ENCODE results near the gene KMT2C.

Gene KMT2C

GRCh38 chr7:152176797-152177196 is 259.0 kb downstream of the KMT2C start:
- Histone ChIP-seq H3K9ac (ENCODE audit: low read length) (no peak overlapping the region), H3K4me2 (ENCODE audit: low read depth, low read length, poor library complexity, severe bottlenecking) (no peak overlapping the region), H3K27me3 (ENCODE audit: low read length) (no peaks in the 10 kb centered on the region), H3K9me3 (ENCODE audit: insufficient read depth, low read length) (no peaks in the 10 kb centered on the region), H2AFZ (ENCODE audit: low read depth, low read length, severe bottlenecking) (no peak overlapping the region), H4K20me1 (ENCODE audit: low read depth, low read length) (no peaks in the 10 kb centered on the region), H3K9me2 (replicated peaks; ENCODE audit: insufficient read depth, low read length) (no peaks in the 10 kb centered on the region), H3F3A (ENCODE audit: insufficient read depth) (peaks cover 6% of the 10 kb centered on the region; the same call in 1 of the 2 replicates), H3K27ac (ENCODE audit: low read depth, low read length) (no peak overlapping the region), H3K4me3 (ENCODE audit: insufficient read depth, low read length, poor library complexity, severe bottlenecking) (no peak overlapping the region), H3K79me2 (ENCODE audit: insufficient read depth, low read length) (no peaks in the 10 kb centered on the region), H3K36me3 (ENCODE audit: low read length) (peaks cover 46% of the 10 kb centered on the region)
- TF ChIP-seq CTCF (IDR thresholded peaks at IDR 0.05; ENCODE audit: insufficient read depth, low read length, poor library complexity, severe bottlenecking) (no peak), EZH2phosphoT487 (conservative IDR thresholded peaks at IDR 0.05; ENCODE audit: low read length) (no peak)

GRCh38 chr7:152173372-152174070 is 262.3 kb downstream of the KMT2C start:
- peaks cover 47% of the 10 kb centered on the region for H3K36me3 ChIP-seq (ENCODE audit: low read length)

GRCh38 chr7:152162287-152162686 is 273.5 kb downstream of the KMT2C start:
- no peak for TF ChIP-seq CTCF (IDR thresholded peaks at IDR 0.05; ENCODE audit: insufficient read depth, low read length, poor library complexity, severe bottlenecking)
- TF ChIP-seq EZH2phosphoT487 (conservative IDR thresholded peaks at IDR 0.05; ENCODE audit: low read length): no peak
- Histone ChIP-seq H3F3A (ENCODE audit: insufficient read depth) (peaks cover 19% of the 10 kb centered on the region), H4K20me1 (ENCODE audit: low read depth, low read length) (0 out of 2 replicates have a peak, but pooled peaks cover 6% of the 10 kb centered on the region), H3K36me3 (ENCODE audit: low read length) (peaks cover 52% of the 10 kb centered on the region), H3K79me2 (ENCODE audit: insufficient read depth, low read length) (0 out of 2 replicates have a peak, but pooled peaks cover 7% of the 10 kb centered on the region), H3K27me3 (ENCODE audit: low read length) (no peaks in the 10 kb centered on the region), H2AFZ (ENCODE audit: low read depth, low read length, severe bottlenecking) (no peak overlapping the region), H3K4me2 (ENCODE audit: low read depth, low read length, poor library complexity, severe bottlenecking) (no peak overlapping the region), H3K9me2 (replicated peaks; ENCODE audit: insufficient read depth, low read length) (no peaks in the 10 kb centered on the region), H3K9me3 (ENCODE audit: insufficient read depth, low read length) (no peaks in the 10 kb centered on the region), H3K27ac (ENCODE audit: low read depth, low read length) (no peak overlapping the region), H3K4me3 (ENCODE audit: insufficient read depth, low read length, poor library complexity, severe bottlenecking) (no peak overlapping the region), H3K9ac (ENCODE audit: low read length) (no peak overlapping the region)

More at GRCh38 chr7:152173372-152174070, 262.3 kb downstream of the KMT2C start:
- no peak overlapping the region for H2AFZ ChIP-seq (ENCODE audit: low read depth, low read length, severe bottlenecking)
- no peaks in the 10 kb centered on the region for H4K20me1 ChIP-seq (ENCODE audit: low read depth, low read length)
- H3K27ac ChIP-seq (ENCODE audit: low read depth, low read length): no peak overlapping the region
- TF ChIP-seq CTCF (IDR thresholded peaks at IDR 0.05; ENCODE audit: insufficient read depth, low read length, poor library complexity, severe bottlenecking) (no peak), EZH2phosphoT487 (conservative IDR thresholded peaks at IDR 0.05; ENCODE audit: low read length) (no peak)
- no peak overlapping the region for H3K4me3 ChIP-seq (ENCODE audit: insufficient read depth, low read length, poor library complexity, severe bottlenecking)
- no peaks in the 10 kb centered on the region for H3K27me3 ChIP-seq (ENCODE audit: low read length)
- no peaks in the 10 kb centered on the region for H3K9me3 ChIP-seq (ENCODE audit: insufficient read depth, low read length)
- H3K4me2 ChIP-seq (ENCODE audit: low read depth, low read length, poor library complexity, severe bottlenecking): no peak overlapping the region
- H3K79me2 ChIP-seq (ENCODE audit: insufficient read depth, low read length): no peaks in the 10 kb centered on the region
- no peaks in the 10 kb centered on the region for H3K9me2 ChIP-seq (replicated peaks; ENCODE audit: insufficient read depth, low read length)
- peaks cover 9% of the 10 kb centered on the region; the same call in 1 of the 2 replicates for H3F3A ChIP-seq (ENCODE audit: insufficient read depth)
- H3K9ac ChIP-seq (ENCODE audit: low read length): no peak overlapping the region
